Activated CD8-positive, alpha-beta T cell treated with anti-CD3 and anti-CD28 coated beads, Interleukin-2, amount 10 ng/mL, durations not matched to agents 7 days and 5 days (primary cell): ENCODE measurements around the gene SPHK2. TPM values are rescaled to one million over a fixed set of nuclear protein-coding genes. Genes with fewer than 3 reads are reported as not detected.
"Not testable (repeated sequence)": the region's sequence is repeated elsewhere in the genome, so short reads cannot be mapped to it uniquely, and the experiment has no call there.

ENCODE experiments used
- ATAC-seq: fragments of 150-1000 bp; cut with Tn5 transposase; one replicate; pipeline ENCODE4 v1.10.0; 2021; ENCODE audit warnings: moderate library complexity
- CTCF ChIA-PET: fragments of 350-600 bp; sonication (Branson Sonifier 250); formaldehyde crosslinking; loops from one replicate; lab custom pipeline; 2021; ENCODE audit warnings: antibody characterized with exemption; lab: Charles Lee
- POLR2A ChIA-PET: fragments of 350-600 bp; sonication (Branson Sonifier 250); formaldehyde crosslinking; loops from one replicate; lab custom pipeline; 2021; ENCODE audit warnings: antibody characterized with exemption; lab: Charles Lee
- DNase-seq: peaks from one replicate; pipeline ENCODE4 v3.0.0-alpha.2; 2020
- H3K27ac Mint-ChIP-seq: one replicate; pipeline ENCODE4 v1.8.0; 2021; ENCODE audit warnings: mild to moderate bottlenecking, mixed read lengths
- H3K27me3 Mint-ChIP-seq: one replicate; pipeline ENCODE4 v1.8.0; 2021; ENCODE audit warnings: low read depth, mixed read lengths
- H3K36me3 Mint-ChIP-seq: one replicate; pipeline ENCODE4 v1.8.0; 2021; ENCODE audit warnings: low read depth, mixed read lengths
- H3K4me1 Mint-ChIP-seq: one replicate; pipeline ENCODE4 v1.8.0; 2021; ENCODE audit warnings: low read depth, mixed read lengths
- H3K4me3 Mint-ChIP-seq: one replicate; pipeline ENCODE4 v1.8.0; 2021; ENCODE audit warnings: mild to moderate bottlenecking, mixed read lengths
- H3K9me3 Mint-ChIP-seq: one replicate; pipeline ENCODE4 v1.8.0; 2022; ENCODE audit warnings: mixed read lengths; ENCODE audit not compliant: insufficient read depth
- total RNA-seq, 2 experiments: library from RNA; stranded (reverse); gene quantifications; one replicate each; pipeline ENCODE4 v1.2.3, GENCODE V29; 2021

The SPHK2 gene
- total RNA-seq, 2 experiments from 2014 or later: 33.0 to 33.1 TPM

- Mint-ChIP-seq H3K27me3 (no peaks in the 10 kb centered on the region), H3K4me1 (peaks cover 35% of the 10 kb centered on the region), H3K9me3 (no peaks in the 10 kb centered on the region), H3K36me3 (no peaks in the 10 kb centered on the region), H3K27ac (no peak overlapping the region), H3K4me3 (no peak overlapping the region)
- ChIA-PET CTCF (interaction anchor here (0.9 to 1.2 kb wide), 2 partner anchors 24 to 191 kb away, joined by 3 to 5 read pairs; no protein-coding TSS in a partner anchor), POLR2A (interaction anchor here (0.6 to 0.9 kb wide), 2 partner anchors 8 to 1706 kb away, joined by 3 read pairs; no protein-coding TSS in a partner anchor)
- ATAC-seq: no peak
- DNase-seq: no peak
Measured at GRCh38 chr19:48650974-48651682, 31.8 kb downstream of the SPHK2 start.

GRCh38 chr19:48651683-48652048, 32.4 kb downstream of the SPHK2 start:
- Mint-ChIP-seq H3K9me3 (no peaks in the 10 kb centered on the region), H3K27ac (no peak overlapping the region), H3K27me3 (peaks cover under 1% of the 10 kb centered on the region), H3K36me3 (no peaks in the 10 kb centered on the region), H3K4me1 (peaks cover 32% of the 10 kb centered on the region), H3K4me3 (no peak overlapping the region)
- DNase-seq: no peak
- ATAC-seq: no peak
- ChIA-PET CTCF (interaction anchor here (1.2 kb wide), 1 partner anchor 191 kb away, joined by 5 read pairs; no protein-coding TSS in a partner anchor), POLR2A (interaction anchor here (0.9 kb wide), 1 partner anchor 8 kb away, joined by 3 read pairs; no protein-coding TSS in a partner anchor)

GRCh38 chr19:48654299-48655059, 35.2 kb downstream of the SPHK2 start:
- ATAC-seq (no peak), DNase-seq (no peak)
- ChIA-PET POLR2A (no interaction called here), CTCF (interaction anchor here (1.9 kb wide), 1 partner anchor 263 kb away, joined by 5 read pairs; the partner anchor contains the start of gene KDELR1)
- no peak overlapping the region for H3K27ac Mint-ChIP-seq
- peaks cover 11% of the 10 kb centered on the region for H3K27me3 Mint-ChIP-seq
- H3K4me1 Mint-ChIP-seq: peaks cover 18% of the 10 kb centered on the region
- H3K36me3 Mint-ChIP-seq: no peaks in the 10 kb centered on the region
- no peak overlapping the region for H3K4me3 Mint-ChIP-seq
- no peaks in the 10 kb centered on the region for H3K9me3 Mint-ChIP-seq

- ChIA-PET POLR2A (no interaction called here), CTCF (no interaction called here)
- H3K27me3 Mint-ChIP-seq: peaks cover 11% of the 10 kb centered on the region
- no peaks in the 10 kb centered on the region for H3K9me3 Mint-ChIP-seq
- no peak for DNase-seq
- H3K4me3 Mint-ChIP-seq: no peak overlapping the region
- H3K27ac Mint-ChIP-seq: no peak overlapping the region
- H3K4me1 Mint-ChIP-seq: peaks cover 17% of the 10 kb centered on the region
- no peaks in the 10 kb centered on the region for H3K36me3 Mint-ChIP-seq
- ATAC-seq: no peak
Measured at GRCh38 chr19:48656840-48657474, 37.7 kb downstream of the SPHK2 start.

- CTCF ChIA-PET, H3K36me3 Mint-ChIP-seq, ATAC-seq, H3K4me3 Mint-ChIP-seq, DNase-seq, H3K9me3 Mint-ChIP-seq, POLR2A ChIA-PET, H3K27ac Mint-ChIP-seq: not testable (repeated sequence)
- peaks cover 14% of the 10 kb centered on the region for H3K4me1 Mint-ChIP-seq
- H3K27me3 Mint-ChIP-seq: peaks cover 11% of the 10 kb centered on the region
Measured at GRCh38 chr19:48657828-48658227, 38.5 kb downstream of the SPHK2 start.

GRCh38 chr19:48658483-48658882, 39.2 kb downstream of the SPHK2 start:
- Mint-ChIP-seq H3K9me3 (no peaks in the 10 kb centered on the region), H3K4me1 (peaks cover 12% of the 10 kb centered on the region), H3K27ac (no peak overlapping the region), H3K36me3 (no peaks in the 10 kb centered on the region), H3K4me3 (no peak overlapping the region), H3K27me3 (peaks cover 11% of the 10 kb centered on the region)
- CTCF ChIA-PET: no interaction called here
- POLR2A ChIA-PET: no interaction called here
- DNase-seq: no peak
- ATAC-seq: no peak

- Mint-ChIP-seq H3K9me3 (no peaks in the 10 kb centered on the region), H3K27me3 (peaks cover 11% of the 10 kb centered on the region), H3K4me3 (no peak overlapping the region), H3K36me3 (no peaks in the 10 kb centered on the region), H3K27ac (no peak overlapping the region), H3K4me1 (peaks cover 10% of the 10 kb centered on the region)
- ChIA-PET POLR2A (interaction anchor here (0.9 kb wide), 1 partner anchor 9 kb away, joined by 3 read pairs; no protein-coding TSS in a partner anchor), CTCF (interaction anchor here (0.9 to 1.6 kb wide), 2 partner anchors 14 kb away, joined by 3 to 6 read pairs; partner anchors contain the start of gene CA11)
- no peak for ATAC-seq
- no peak for DNase-seq
Measured at GRCh38 chr19:48659768-48660167, 40.5 kb downstream of the SPHK2 start.

- H3K36me3 Mint-ChIP-seq: no peaks in the 10 kb centered on the region
- peak overlapping the region; percentile 44 for H3K4me3 Mint-ChIP-seq
- POLR2A ChIA-PET: no interaction called here
- CTCF ChIA-PET: interaction anchor here (1.3 kb wide), 1 partner anchor 13 kb away, joined by 4 read pairs; no protein-coding TSS in a partner anchor
- no peaks in the 10 kb centered on the region for H3K9me3 Mint-ChIP-seq
- DNase-seq (peak; percentile 90), ATAC-seq (peak; percentile 95)
- H3K27me3 Mint-ChIP-seq: peaks cover 11% of the 10 kb centered on the region
- peak overlapping the region; percentile 93 for H3K27ac Mint-ChIP-seq
- H3K4me1 Mint-ChIP-seq: peaks cover 10% of the 10 kb centered on the region
Measured at GRCh38 chr19:48660852-48661710, 41.8 kb downstream of the SPHK2 start.

GRCh38 chr19:48661711-48662090, 42.4 kb downstream of the SPHK2 start:
- no peak overlapping the region for H3K27ac Mint-ChIP-seq
- H3K36me3 Mint-ChIP-seq: no peaks in the 10 kb centered on the region
- ATAC-seq (no peak), DNase-seq (no peak)
- H3K27me3 Mint-ChIP-seq: peaks cover 10% of the 10 kb centered on the region
- H3K9me3 Mint-ChIP-seq: no peaks in the 10 kb centered on the region
- ChIA-PET CTCF (interaction anchor here (1.3 kb wide), 1 partner anchor 13 kb away, joined by 4 read pairs; no protein-coding TSS in a partner anchor), POLR2A (no interaction called here)
- H3K4me3 Mint-ChIP-seq: no peak overlapping the region
- peaks cover 10% of the 10 kb centered on the region for H3K4me1 Mint-ChIP-seq

DNA sequence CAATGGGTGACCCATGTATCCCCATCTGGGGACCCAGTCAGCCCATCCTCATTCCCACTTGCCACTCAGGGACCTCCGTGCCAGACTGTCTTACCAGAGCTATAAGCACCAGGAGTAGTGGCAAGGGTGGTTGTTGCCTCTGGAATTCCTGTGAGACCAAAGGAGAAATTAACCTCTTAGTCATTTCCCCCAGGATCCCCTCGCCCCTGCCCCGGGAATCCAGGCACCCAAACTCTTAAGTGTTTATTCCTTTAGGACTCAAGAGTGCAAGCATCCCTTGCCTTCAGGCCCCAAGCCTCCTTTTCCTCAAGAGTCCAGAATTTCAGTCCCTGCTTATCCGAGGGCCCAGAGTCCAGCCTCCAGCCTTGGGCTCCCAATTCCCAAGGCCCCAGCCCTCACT, 44.4 kb downstream of the SPHK2 start:
- POLR2A ChIA-PET: no interaction called here
- H3K36me3 Mint-ChIP-seq: no peaks in the 10 kb centered on the region
- peaks cover 10% of the 10 kb centered on the region for H3K4me1 Mint-ChIP-seq
- H3K27me3 Mint-ChIP-seq: peaks cover 3% of the 10 kb centered on the region
- ATAC-seq (no peak), DNase-seq (no peak)
- H3K9me3 Mint-ChIP-seq: no peaks in the 10 kb centered on the region
- no peak overlapping the region for H3K4me3 Mint-ChIP-seq
- CTCF ChIA-PET: no interaction called here
- H3K27ac Mint-ChIP-seq: no peak overlapping the region

- no peak overlapping the region for H3K27ac Mint-ChIP-seq
- ATAC-seq (no peak), DNase-seq (no peak)
- POLR2A ChIA-PET: no interaction called here
- CTCF ChIA-PET: interaction anchor here (0.9 kb wide), 1 partner anchor 13 kb away, joined by 3 read pairs; no protein-coding TSS in a partner anchor
- no peaks in the 10 kb centered on the region for H3K36me3 Mint-ChIP-seq
- H3K27me3 Mint-ChIP-seq: no peaks in the 10 kb centered on the region
- peaks cover 8% of the 10 kb centered on the region for H3K4me1 Mint-ChIP-seq
- no peak overlapping the region for H3K4me3 Mint-ChIP-seq
- no peaks in the 10 kb centered on the region for H3K9me3 Mint-ChIP-seq
Measured at GRCh38 chr19:48664476-48664875, 45.2 kb downstream of the SPHK2 start.
